Thyroid gland (tissue), 4 donors: ENCODE data around the gene MORC1. TPM values are rescaled to one million over a fixed set of nuclear protein-coding genes. Genes with fewer than 3 reads are reported as not detected.

Source experiments
- DNase-seq, 2 donors: peaks; one replicate each; pipeline ENCODE4 v3.0.0-alpha.2; 2019
- H3K27ac ChIP-seq, 3 donors: fragments of 200-600 bp; sonication (generic); 1 replicate in 2 of 3; 2 replicates in 1 of 3; pipeline ENCODE4 v1.5.1; 2016 to 2019; ENCODE audit warnings: mild to moderate bottlenecking in 1 of 3, moderate library complexity in 1 of 3
- H3K27me3 ChIP-seq: fragments of 200-600 bp; sonication (generic); one replicate; pipeline ENCODE4 v1.5.1; 2019
- H3K36me3 ChIP-seq, 2 donors: fragments of 200-600 bp; sonication (generic); one replicate each; pipeline ENCODE4 v1.5.1; 2016 to 2019
- H3K4me1 ChIP-seq, 2 donors: fragments of 200-600 bp; sonication (generic); one replicate each; pipeline ENCODE4 v1.5.1; 2017 to 2019
- H3K4me3 ChIP-seq, 3 donors: fragments of 200-600 bp; sonication (generic); replicated peaks in 1 of 3; 1 replicate in 2 of 3; 2 replicates in 1 of 3; pipeline ENCODE4 v1.5.1; 2016; ENCODE audit warnings: mild to moderate bottlenecking in 1 of 3
- H3K9me3 ChIP-seq: fragments of 200-600 bp; sonication (generic); one replicate; pipeline ENCODE4 v1.5.1; 2017
- CTCF ChIP-seq, 6 experiments: fragments of 200-600 bp in 3 of 6; fragments of 450-650 bp in 3 of 6; sonication (generic) in 3 of 6; IDR thresholded peaks; one replicate each; pipeline ENCODE4 v1.5.1; 2016 to 2019; ENCODE audit warnings: antibody characterized with exemption in 6 of 6, mild to moderate bottlenecking in 2 of 6, inconsistent platforms in 1 of 6, moderate library complexity in 1 of 6
- POLR2A ChIP-seq, 2 donors: fragments of 450-650 bp; IDR thresholded peaks; one replicate each; pipeline ENCODE4 v1.6.1; 2017; ENCODE audit warnings: antibody characterized with exemption in 2 of 2, mild to moderate bottlenecking in 2 of 2, moderate library complexity in 1 of 2
- WGBS, 2 donors: methylation state at CpG; one replicate each; pipeline ENCODE4 v1.1.5; 2017; 5-methylcytosine and 5-hydroxymethylcytosine counted together
- intact Hi-C: fragments of 100-400 bp; cut with DNase I; formaldehyde crosslinking; loops from one replicate; pipeline ENCODE4 v1.15.1; 2023
- total RNA-seq, 4 donors: library from RNA; depleted of rRNA; stranded (reverse); fragments of >200 nt; gene quantifications; one replicate each; pipeline ENCODE4 v1.2.3, GENCODE V29; 2016

Gene MORC1
- total RNA-seq, 4 donors from 2014 or later, result 0.13 TPM; not detected in 3

- H3K4me3 ChIP-seq, result no peak overlapping the region
- H3K9me3 ChIP-seq, result no peaks in the 10 kb centered on the region
- WGBS, 2 donors, result 76 to 77% methylated on average over 4 of the region's 4 CpGs
- H3K27me3 ChIP-seq, result no peaks in the 10 kb centered on the region
- H3K36me3 ChIP-seq, result no peaks in the 10 kb centered on the region
- DNase-seq, result no peak
- H3K4me1 ChIP-seq, result no peaks in the 10 kb centered on the region
- no peak for TF ChIP-seq CTCF (IDR thresholded peaks at IDR 0.05)
- TF ChIP-seq POLR2A (IDR thresholded peaks at IDR 0.05), result no peak
- H3K27ac ChIP-seq, result no peak overlapping the region
- intact Hi-C loops, result no loop called here
Measured at GRCh38 chr3:109112946-109113760, 4.8 kb downstream of the MORC1 start.

DNA sequence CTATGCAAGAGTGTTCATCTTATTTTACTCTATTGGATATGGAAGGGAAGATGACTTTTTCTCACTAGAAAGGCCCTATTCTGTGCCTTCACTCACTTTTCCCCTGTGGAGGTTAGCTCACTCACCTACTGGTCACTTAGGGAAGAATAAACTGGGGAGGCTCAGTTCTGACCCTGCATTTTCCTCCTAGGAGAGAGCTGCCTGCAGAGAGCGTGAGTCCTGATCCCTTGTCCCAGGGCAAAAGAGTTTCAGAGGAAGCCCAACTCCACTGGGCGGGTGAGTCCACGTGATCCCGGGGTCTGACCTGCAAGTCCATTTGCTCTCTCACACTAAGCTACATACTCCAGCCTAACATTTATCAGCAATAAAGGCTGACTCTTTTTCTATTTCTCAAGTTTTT lies 8.4 kb downstream of the MORC1 start:
- intact Hi-C loops, result no loop called here
- H3K4me1 ChIP-seq, result no peaks in the 10 kb centered on the region
- H3K27ac ChIP-seq, result no peak overlapping the region
- TF ChIP-seq POLR2A (IDR thresholded peaks at IDR 0.05), result no peak
- TF ChIP-seq CTCF (IDR thresholded peaks at IDR 0.05), result no peak
- H3K27me3 ChIP-seq, result no peaks in the 10 kb centered on the region
- H3K4me3 ChIP-seq, result no peak overlapping the region
- no peaks in the 10 kb centered on the region for H3K9me3 ChIP-seq
- DNase-seq, result no peak
- H3K36me3 ChIP-seq, result no peaks in the 10 kb centered on the region
- 90 to 96% methylated on average over 4 of the region's 4 CpGs for WGBS, 2 donors

- intact Hi-C loops, result no loop called here
- TF ChIP-seq POLR2A (IDR thresholded peaks at IDR 0.05), result no peak
- TF ChIP-seq CTCF (IDR thresholded peaks at IDR 0.05), result peak in 1 of 6 experiments; percentile 29
- 57 to 60% methylated on average over 5 of the region's 5 CpGs for WGBS, 2 donors
Measured at GRCh38 chr3:109098079-109098644, 19.8 kb downstream of the MORC1 start.

DNA sequence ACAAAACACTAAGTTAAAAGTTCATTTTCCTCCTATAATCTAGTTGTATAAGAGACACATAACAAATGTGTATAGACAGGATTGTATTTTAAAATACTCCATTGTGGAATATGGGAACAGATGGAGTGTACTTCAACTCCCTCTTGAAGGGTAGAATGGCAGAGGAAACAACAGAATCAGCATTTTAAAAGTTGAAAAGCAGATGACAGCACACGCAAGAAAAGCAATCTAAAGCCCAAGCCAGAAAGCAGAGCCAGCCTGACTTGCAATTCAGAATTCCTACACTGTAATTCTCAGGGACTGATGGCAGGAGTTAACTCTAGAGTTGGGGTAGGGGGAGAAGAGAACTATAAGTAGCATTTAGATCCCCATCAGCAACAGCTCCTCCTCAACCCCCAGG lies 22.8 kb downstream of the MORC1 start:
- no peak overlapping the region for H3K4me3 ChIP-seq
- no peak overlapping the region for H3K27ac ChIP-seq
- H3K27me3 ChIP-seq, result no peaks in the 10 kb centered on the region
- no peaks in the 10 kb centered on the region for H3K4me1 ChIP-seq
- H3K36me3 ChIP-seq, result no peaks in the 10 kb centered on the region
- TF ChIP-seq POLR2A (IDR thresholded peaks at IDR 0.05) (no peak), CTCF (IDR thresholded peaks at IDR 0.05) (no peak)
- DNase-seq, result no peak
- H3K9me3 ChIP-seq, result no peaks in the 10 kb centered on the region
- 30 to 47% methylated on average over 1 of the region's 1 CpG for WGBS, 2 donors
- intact Hi-C loops, result no loop called here

More at GRCh38 chr3:109098079-109098644, 19.8 kb downstream of the MORC1 start:
- Histone ChIP-seq H3K27ac (no peak overlapping the region), H3K4me3 (no peak overlapping the region), H3K9me3 (no peaks in the 10 kb centered on the region), H3K27me3 (no peaks in the 10 kb centered on the region), H3K4me1 (no peaks in the 10 kb centered on the region), H3K36me3 (no peaks in the 10 kb centered on the region)
- DNase-seq, result peak in 1 of 2 donors; percentile 4

DNA sequence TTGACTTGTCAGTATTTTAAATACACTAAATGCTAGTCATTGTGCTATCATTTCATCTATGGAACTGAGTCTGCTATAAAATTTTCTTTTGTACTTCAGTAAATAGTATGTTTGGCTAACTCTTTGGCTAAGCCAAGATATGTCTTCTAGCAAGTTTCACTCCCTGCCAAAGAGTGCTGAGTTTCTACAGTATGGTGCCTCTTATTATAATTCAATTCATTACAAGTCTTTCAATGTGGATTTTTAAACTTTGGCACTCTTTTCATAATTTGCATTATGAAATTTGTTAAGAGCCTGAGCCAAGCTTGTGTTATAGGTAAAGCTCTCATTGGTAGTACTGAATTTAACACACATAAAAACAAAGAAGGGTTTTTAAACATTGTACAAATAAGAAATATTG lies 24.4 kb downstream of the MORC1 start:
- H3K27ac ChIP-seq, result no peak overlapping the region
- H3K4me1 ChIP-seq, result no peaks in the 10 kb centered on the region
- intact Hi-C loops, result no loop called here
- H3K9me3 ChIP-seq, result no peaks in the 10 kb centered on the region
- no peak overlapping the region for H3K4me3 ChIP-seq
- no peak for TF ChIP-seq CTCF (IDR thresholded peaks at IDR 0.05)
- no peak for TF ChIP-seq POLR2A (IDR thresholded peaks at IDR 0.05)
- no peak for DNase-seq
- H3K36me3 ChIP-seq, result no peaks in the 10 kb centered on the region
- no peaks in the 10 kb centered on the region for H3K27me3 ChIP-seq
